WTC11 (cell line): ENCODE results near the gene HS3ST3A1. TPM values are rescaled to one million over a fixed set of nuclear protein-coding genes. Genes with fewer than 3 reads are reported as not detected.

Experiments used
- ATAC-seq: fragments of 200-7000 bp; cut with Tn5 transposase; 2 replicates; pipeline ENCODE4 v1.10.0; 2021; ENCODE audit warnings: mild to moderate bottlenecking, moderate library complexity
- CTCF ChIA-PET: fragments of 300-600 bp; sonication (Branson Sonifier 250); formaldehyde crosslinking; loops from one replicate; lab custom pipeline; 2021; ENCODE audit warnings: antibody characterized with exemption; lab: Charles Lee
- POLR2A ChIA-PET: fragments of 350-600 bp; sonication (Branson Sonifier 250); formaldehyde crosslinking; loops from one replicate; lab custom pipeline; 2021; ENCODE audit warnings: antibody characterized with exemption; lab: Charles Lee
- DNase-seq: peaks from one replicate; pipeline ENCODE4 v3.0.0; 2021; ENCODE audit warnings: low spot score
- H3K27ac Mint-ChIP-seq: 2 replicates; pipeline ENCODE4 v1.8.0; 2021; ENCODE audit warnings: mixed read lengths
- H3K27me3 Mint-ChIP-seq: 2 replicates; pipeline ENCODE4 v1.8.0; 2021; ENCODE audit warnings: low read depth, mild to moderate bottlenecking, moderate library complexity, mixed read lengths
- H3K36me3 Mint-ChIP-seq: 2 replicates; pipeline ENCODE4 v1.8.0; 2021; ENCODE audit warnings: mixed read lengths
- H3K4me1 Mint-ChIP-seq: 2 replicates; pipeline ENCODE4 v1.8.0; 2022; ENCODE audit warnings: mixed read lengths
- H3K4me3 Mint-ChIP-seq: 2 replicates; pipeline ENCODE4 v1.8.0; 2021; ENCODE audit warnings: mild to moderate bottlenecking, moderate library complexity, mixed read lengths
- H3K9me3 Mint-ChIP-seq: 2 replicates; pipeline ENCODE4 v1.8.0; 2021; ENCODE audit warnings: mixed read lengths
- FOXP1 ChIP-seq: sonication (generic); formaldehyde crosslinking; IDR thresholded peaks from 2 replicates; pipeline ENCODE4 v1.8.0; 2022; ENCODE audit warnings: missing genetic modification reagents, mild to moderate bottlenecking, moderate library complexity, borderline replicate concordance
- GABPB1 ChIP-seq: sonication (generic); formaldehyde crosslinking; IDR thresholded peaks from 2 replicates; pipeline ENCODE4 v1.8.1; 2023; ENCODE audit warnings: mild to moderate bottlenecking, missing genetic modification reagents
- JAZF1 ChIP-seq: fragments of 250-450 bp; sonication (Bioruptor Pico); IDR thresholded peaks from 2 replicates; pipeline ENCODE4 v1.9.0; 2021; ENCODE audit warnings: moderate library complexity, mild to moderate bottlenecking, inconsistent platforms
- NFE2L1 ChIP-seq: sonication (generic); formaldehyde crosslinking; IDR thresholded peaks from 2 replicates; pipeline ENCODE4 v1.8.1; 2023; ENCODE audit warnings: missing genetic modification reagents
- SMAD3 ChIP-seq: sonication (generic); formaldehyde crosslinking; IDR thresholded peaks from 2 replicates; pipeline ENCODE4 v1.8.0; 2022; ENCODE audit warnings: missing genetic modification reagents, mild to moderate bottlenecking, borderline replicate concordance
- SP1 ChIP-seq: sonication (generic); formaldehyde crosslinking; conservative IDR thresholded peaks from 2 replicates; pipeline ENCODE4 v1.8.1; 2022; ENCODE audit warnings: missing genetic modification reagents
- TCF7 ChIP-seq: sonication (generic); formaldehyde crosslinking; IDR thresholded peaks from 2 replicates; pipeline ENCODE4 v1.8.0; 2022; ENCODE audit warnings: mild to moderate bottlenecking, low read depth, missing genetic modification reagents, moderate library complexity
- TP53 ChIP-seq: sonication (generic); formaldehyde crosslinking; IDR thresholded peaks from 2 replicates; pipeline ENCODE4 v1.8.1; 2023; ENCODE audit warnings: mild to moderate bottlenecking, missing genetic modification reagents
- ZNF396 ChIP-seq: fragments of 250-450 bp; sonication (Bioruptor Pico); IDR thresholded peaks from 2 replicates; pipeline ENCODE4 v1.8.0; 2021; ENCODE audit warnings: mild to moderate bottlenecking, moderate library complexity, borderline replicate concordance
- total RNA-seq: library from RNA; stranded (reverse); gene quantifications from 3 replicates; pipeline ENCODE4 v1.2.3, GENCODE V29; 2021
- TF ChIP-seq, protein P1 (sequence below): fragments of 250-450 bp; sonication (Bioruptor Pico); conservative IDR thresholded peaks from 2 replicates; pipeline ENCODE4 v1.9.0; 2021; ENCODE audit warnings: mild to moderate bottlenecking
- TF ChIP-seq, protein P2 (sequence below): fragments of 250-450 bp; sonication (Bioruptor Pico); IDR thresholded peaks from 2 replicates; pipeline ENCODE4 v2.1.2; 2022; ENCODE audit warnings: mild to moderate bottlenecking, moderate library complexity
- TF ChIP-seq, protein P3 (sequence below): fragments of 250-450 bp; sonication (Bioruptor Pico); IDR thresholded peaks from 2 replicates; pipeline ENCODE4 v1.9.0; 2021; ENCODE audit warnings: mild to moderate bottlenecking
- TF ChIP-seq, protein P4 (sequence below): sonication (generic); formaldehyde crosslinking; IDR thresholded peaks from 2 replicates; pipeline ENCODE4 v1.8.1; 2022; ENCODE audit warnings: mild to moderate bottlenecking, missing genetic modification reagents, moderate library complexity, borderline replicate concordance
- TF ChIP-seq, protein P5 (sequence below): sonication (generic); formaldehyde crosslinking; IDR thresholded peaks from 2 replicates; pipeline ENCODE4 v1.8.0; 2023; ENCODE audit warnings: mild to moderate bottlenecking, missing genetic modification reagents
- TF ChIP-seq, protein P6 (sequence below): sonication (generic); formaldehyde crosslinking; IDR thresholded peaks from 2 replicates; pipeline ENCODE4 v1.8.1; 2022; ENCODE audit warnings: missing genetic modification reagents, borderline replicate concordance
- TF ChIP-seq, protein P7 (sequence below): sonication (generic); formaldehyde crosslinking; IDR thresholded peaks from 2 replicates; pipeline ENCODE4 v1.8.0; 2022; ENCODE audit warnings: mild to moderate bottlenecking, missing genetic modification reagents

The HS3ST3A1 gene
- total RNA-seq, 1 experiment from 2014 or later: 9.7 TPM

DNA sequence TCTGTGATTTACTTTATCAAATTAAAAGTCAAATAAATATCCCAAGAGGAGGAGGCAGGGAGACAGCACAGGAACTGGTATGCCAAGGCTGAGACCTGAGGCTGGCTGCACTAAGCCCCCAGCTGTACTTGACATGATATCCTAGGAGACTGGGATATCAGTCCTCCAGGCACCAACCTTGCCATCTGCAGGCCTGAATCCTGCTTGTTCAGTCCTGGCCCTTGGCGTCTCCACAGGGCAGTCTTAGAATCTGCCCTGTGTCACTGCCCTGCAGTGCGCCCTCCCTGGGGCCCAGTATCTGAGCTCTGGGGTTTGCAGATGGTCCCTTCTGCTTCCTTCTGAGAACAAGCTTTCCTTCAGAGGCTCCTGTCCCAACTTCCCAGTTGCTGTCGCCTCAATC is 75.9 kb downstream of the HS3ST3A1 start (continued):
- TF ChIP-seq, protein P1, sequence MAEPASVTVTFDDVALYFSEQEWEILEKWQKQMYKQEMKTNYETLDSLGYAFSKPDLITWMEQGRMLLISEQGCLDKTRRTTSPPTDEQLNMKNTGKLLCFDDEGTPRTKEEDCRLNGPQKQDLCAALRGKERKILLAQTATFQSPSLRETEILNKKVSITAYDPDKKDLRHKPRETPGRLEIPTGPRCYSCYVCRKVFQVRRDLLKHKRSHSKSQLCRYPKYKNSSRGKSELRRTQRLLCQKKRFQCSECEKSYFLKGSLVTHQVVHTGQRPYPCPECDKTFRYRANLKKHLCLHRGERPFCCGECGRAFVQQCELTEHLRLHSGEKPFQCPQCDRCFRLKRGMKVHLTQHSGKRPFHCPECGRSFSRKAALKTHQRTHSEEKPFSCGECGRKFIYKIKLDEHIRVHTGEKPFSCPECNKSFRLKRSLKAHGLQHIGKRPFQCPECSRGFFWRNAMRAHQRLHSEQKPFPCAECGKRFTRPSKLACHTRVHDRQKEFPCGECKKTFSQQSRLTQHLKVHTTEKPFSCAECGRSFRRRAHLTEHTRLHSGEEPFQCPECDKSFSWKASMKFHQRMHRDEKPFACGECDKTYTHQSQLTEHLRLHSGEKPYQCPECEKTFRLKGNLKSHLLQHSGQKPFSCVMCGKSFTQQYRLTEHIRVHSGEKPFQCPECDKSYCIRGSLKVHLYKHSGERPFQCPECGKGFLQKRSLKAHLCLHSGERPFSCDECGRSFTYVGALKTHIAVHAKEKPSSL: no peak
- TF ChIP-seq, protein P2, sequence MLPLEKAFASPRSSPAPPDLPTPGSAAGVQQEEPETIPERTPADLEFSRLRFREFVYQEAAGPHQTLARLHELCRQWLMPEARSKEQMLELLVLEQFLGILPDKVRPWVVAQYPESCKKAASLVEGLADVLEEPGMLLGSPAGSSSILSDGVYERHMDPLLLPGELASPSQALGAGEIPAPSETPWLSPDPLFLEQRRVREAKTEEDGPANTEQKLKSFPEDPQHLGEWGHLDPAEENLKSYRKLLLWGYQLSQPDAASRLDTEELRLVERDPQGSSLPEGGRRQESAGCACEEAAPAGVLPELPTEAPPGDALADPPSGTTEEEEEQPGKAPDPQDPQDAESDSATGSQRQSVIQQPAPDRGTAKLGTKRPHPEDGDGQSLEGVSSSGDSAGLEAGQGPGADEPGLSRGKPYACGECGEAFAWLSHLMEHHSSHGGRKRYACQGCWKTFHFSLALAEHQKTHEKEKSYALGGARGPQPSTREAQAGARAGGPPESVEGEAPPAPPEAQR: no peak
- no peak for TF ChIP-seq TCF7 (CRISPR knock-in tag)
- TF ChIP-seq TP53 (CRISPR knock-in tag): no peak
- TF ChIP-seq, protein P3, sequence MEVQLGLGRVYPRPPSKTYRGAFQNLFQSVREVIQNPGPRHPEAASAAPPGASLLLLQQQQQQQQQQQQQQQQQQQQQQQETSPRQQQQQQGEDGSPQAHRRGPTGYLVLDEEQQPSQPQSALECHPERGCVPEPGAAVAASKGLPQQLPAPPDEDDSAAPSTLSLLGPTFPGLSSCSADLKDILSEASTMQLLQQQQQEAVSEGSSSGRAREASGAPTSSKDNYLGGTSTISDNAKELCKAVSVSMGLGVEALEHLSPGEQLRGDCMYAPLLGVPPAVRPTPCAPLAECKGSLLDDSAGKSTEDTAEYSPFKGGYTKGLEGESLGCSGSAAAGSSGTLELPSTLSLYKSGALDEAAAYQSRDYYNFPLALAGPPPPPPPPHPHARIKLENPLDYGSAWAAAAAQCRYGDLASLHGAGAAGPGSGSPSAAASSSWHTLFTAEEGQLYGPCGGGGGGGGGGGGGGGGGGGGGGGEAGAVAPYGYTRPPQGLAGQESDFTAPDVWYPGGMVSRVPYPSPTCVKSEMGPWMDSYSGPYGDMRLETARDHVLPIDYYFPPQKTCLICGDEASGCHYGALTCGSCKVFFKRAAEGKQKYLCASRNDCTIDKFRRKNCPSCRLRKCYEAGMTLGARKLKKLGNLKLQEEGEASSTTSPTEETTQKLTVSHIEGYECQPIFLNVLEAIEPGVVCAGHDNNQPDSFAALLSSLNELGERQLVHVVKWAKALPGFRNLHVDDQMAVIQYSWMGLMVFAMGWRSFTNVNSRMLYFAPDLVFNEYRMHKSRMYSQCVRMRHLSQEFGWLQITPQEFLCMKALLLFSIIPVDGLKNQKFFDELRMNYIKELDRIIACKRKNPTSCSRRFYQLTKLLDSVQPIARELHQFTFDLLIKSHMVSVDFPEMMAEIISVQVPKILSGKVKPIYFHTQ (CRISPR knock-in tag): no peak
- no peak for TF ChIP-seq NFE2L1 (CRISPR knock-in tag)
- TF ChIP-seq SP1 (CRISPR knock-in tag): no peak

DNA sequence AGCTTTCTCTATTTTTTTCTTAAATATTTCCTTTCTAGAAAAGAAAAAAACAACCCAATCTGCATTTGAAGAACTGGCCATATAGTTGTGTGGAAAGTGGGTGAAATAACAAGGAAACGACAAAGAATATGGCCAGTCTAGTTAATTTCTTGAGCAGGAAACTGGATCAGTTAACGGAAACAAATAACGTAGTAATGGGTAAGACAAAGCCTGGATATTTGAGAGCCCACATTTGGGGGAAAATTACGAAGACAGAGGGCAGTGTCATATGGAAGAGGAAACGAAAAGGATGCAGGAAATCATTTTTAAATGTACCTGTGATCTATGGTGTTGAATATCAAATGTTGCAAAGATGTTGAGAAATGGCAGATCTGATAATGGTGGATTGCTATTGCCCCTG is 78.6 kb downstream of the HS3ST3A1 start:
- POLR2A ChIA-PET: no interaction called here
- TF ChIP-seq SMAD3: no peak
- TF ChIP-seq, protein P4, sequence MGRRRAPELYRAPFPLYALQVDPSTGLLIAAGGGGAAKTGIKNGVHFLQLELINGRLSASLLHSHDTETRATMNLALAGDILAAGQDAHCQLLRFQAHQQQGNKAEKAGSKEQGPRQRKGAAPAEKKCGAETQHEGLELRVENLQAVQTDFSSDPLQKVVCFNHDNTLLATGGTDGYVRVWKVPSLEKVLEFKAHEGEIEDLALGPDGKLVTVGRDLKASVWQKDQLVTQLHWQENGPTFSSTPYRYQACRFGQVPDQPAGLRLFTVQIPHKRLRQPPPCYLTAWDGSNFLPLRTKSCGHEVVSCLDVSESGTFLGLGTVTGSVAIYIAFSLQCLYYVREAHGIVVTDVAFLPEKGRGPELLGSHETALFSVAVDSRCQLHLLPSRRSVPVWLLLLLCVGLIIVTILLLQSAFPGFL (CRISPR knock-in tag): no peak
- TF ChIP-seq, protein P5, sequence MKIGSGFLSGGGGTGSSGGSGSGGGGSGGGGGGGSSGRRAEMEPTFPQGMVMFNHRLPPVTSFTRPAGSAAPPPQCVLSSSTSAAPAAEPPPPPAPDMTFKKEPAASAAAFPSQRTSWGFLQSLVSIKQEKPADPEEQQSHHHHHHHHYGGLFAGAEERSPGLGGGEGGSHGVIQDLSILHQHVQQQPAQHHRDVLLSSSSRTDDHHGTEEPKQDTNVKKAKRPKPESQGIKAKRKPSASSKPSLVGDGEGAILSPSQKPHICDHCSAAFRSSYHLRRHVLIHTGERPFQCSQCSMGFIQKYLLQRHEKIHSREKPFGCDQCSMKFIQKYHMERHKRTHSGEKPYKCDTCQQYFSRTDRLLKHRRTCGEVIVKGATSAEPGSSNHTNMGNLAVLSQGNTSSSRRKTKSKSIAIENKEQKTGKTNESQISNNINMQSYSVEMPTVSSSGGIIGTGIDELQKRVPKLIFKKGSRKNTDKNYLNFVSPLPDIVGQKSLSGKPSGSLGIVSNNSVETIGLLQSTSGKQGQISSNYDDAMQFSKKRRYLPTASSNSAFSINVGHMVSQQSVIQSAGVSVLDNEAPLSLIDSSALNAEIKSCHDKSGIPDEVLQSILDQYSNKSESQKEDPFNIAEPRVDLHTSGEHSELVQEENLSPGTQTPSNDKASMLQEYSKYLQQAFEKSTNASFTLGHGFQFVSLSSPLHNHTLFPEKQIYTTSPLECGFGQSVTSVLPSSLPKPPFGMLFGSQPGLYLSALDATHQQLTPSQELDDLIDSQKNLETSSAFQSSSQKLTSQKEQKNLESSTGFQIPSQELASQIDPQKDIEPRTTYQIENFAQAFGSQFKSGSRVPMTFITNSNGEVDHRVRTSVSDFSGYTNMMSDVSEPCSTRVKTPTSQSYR: no peak
- no peaks in the 10 kb centered on the region for H3K27me3 Mint-ChIP-seq
- H3K4me1 Mint-ChIP-seq: peaks cover 25% of the 10 kb centered on the region
- ATAC-seq (no peak), DNase-seq (no peak)
- H3K27ac Mint-ChIP-seq: no peak overlapping the region; the same call in 1 of the 2 replicates
- H3K4me3 Mint-ChIP-seq: no peak overlapping the region
- H3K36me3 Mint-ChIP-seq: no peaks in the 10 kb centered on the region
- CTCF ChIA-PET: interaction anchor here (0.6 to 1.0 kb wide), 3 partner anchors 8 to 680 kb away, joined by 3 read pairs; no protein-coding TSS in a partner anchor
- H3K9me3 Mint-ChIP-seq: no peaks in the 10 kb centered on the region

DNA sequence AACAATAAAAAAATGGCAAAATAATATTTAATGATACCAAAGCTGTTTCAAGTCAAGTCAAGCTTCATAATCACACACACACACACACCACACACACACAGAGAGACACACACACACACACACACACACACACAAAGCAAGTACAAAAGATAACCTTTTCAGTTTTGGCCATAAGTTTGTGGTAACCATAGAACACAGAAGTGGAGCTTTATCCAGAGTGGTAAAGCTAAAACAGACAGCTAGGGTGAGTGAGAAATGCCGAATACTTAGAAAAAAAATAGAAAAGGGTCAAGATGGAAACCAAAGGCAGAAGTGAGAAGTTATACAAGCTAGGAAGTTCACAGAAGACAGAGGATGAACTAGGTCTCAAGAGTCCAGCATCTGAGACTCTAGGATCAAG is 79.0 kb downstream of the HS3ST3A1 start:
- no peak for ATAC-seq
- no peak overlapping the region for H3K27ac Mint-ChIP-seq
- no peak for TF ChIP-seq ZNF396 (CRISPR knock-in tag)
- TF ChIP-seq GABPB1 (CRISPR knock-in tag): no peak
- TF ChIP-seq, protein P6, sequence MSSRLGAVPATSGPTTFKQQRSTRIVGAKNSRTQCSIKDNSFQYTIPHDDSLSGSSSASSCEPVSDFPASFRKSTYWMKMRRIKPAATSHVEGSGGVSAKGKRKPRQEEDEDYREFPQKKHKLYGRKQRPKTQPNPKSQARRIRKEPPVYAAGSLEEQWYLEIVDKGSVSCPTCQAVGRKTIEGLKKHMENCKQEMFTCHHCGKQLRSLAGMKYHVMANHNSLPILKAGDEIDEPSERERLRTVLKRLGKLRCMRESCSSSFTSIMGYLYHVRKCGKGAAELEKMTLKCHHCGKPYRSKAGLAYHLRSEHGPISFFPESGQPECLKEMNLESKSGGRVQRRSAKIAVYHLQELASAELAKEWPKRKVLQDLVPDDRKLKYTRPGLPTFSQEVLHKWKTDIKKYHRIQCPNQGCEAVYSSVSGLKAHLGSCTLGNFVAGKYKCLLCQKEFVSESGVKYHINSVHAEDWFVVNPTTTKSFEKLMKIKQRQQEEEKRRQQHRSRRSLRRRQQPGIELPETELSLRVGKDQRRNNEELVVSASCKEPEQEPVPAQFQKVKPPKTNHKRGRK (CRISPR knock-in tag): no peak
- TF ChIP-seq FOXP1 (CRISPR knock-in tag): no peak
- TF ChIP-seq, protein P7, sequence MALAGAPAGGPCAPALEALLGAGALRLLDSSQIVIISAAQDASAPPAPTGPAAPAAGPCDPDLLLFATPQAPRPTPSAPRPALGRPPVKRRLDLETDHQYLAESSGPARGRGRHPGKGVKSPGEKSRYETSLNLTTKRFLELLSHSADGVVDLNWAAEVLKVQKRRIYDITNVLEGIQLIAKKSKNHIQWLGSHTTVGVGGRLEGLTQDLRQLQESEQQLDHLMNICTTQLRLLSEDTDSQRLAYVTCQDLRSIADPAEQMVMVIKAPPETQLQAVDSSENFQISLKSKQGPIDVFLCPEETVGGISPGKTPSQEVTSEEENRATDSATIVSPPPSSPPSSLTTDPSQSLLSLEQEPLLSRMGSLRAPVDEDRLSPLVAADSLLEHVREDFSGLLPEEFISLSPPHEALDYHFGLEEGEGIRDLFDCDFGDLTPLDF (CRISPR knock-in tag): no peak
- TF ChIP-seq JAZF1: no peak
- TF ChIP-seq, all 79 proteins: peak for 0
- Mint-ChIP-seq H3K36me3 (no peaks in the 10 kb centered on the region), H3K4me3 (no peak overlapping the region), H3K4me1 (peaks cover 21% of the 10 kb centered on the region), H3K27me3 (no peaks in the 10 kb centered on the region), H3K9me3 (no peaks in the 10 kb centered on the region)
- ChIA-PET CTCF (interaction anchor here (0.6 to 1.0 kb wide), 3 partner anchors 9 to 681 kb away, joined by 3 read pairs; no protein-coding TSS in a partner anchor), POLR2A (no interaction called here)
- DNase-seq: no peak
